ENCODE data around the gene PTH2. TPM values are rescaled to one million over a fixed set of nuclear protein-coding genes. Genes with fewer than 3 reads are reported as not detected.

Gene PTH2
- total RNA-seq, 4 donors from 2014 or later, result not detected

GRCh38 chr19:49417088-49417487, 6.2 kb downstream of the PTH2 start:
- peaks cover 0 to 97% of the 10 kb centered on the region in 2 donors for H3K27me3 ChIP-seq
- H3K4me3 ChIP-seq, result no peak overlapping the region
- H3K27ac ChIP-seq, result no peak overlapping the region
- WGBS, 2 donors, result 53 to 63% methylated on average over 2 to 5 of the region's 7 CpGs
- no peaks in the 10 kb centered on the region for H3K9me3 ChIP-seq
- no peak for DNase-seq (ENCODE audit: low spot score in 2 of 2)
- H3K36me3 ChIP-seq, result no peaks in the 10 kb centered on the region
- H3K4me1 ChIP-seq, result peaks cover 0 to 17% (median under 1%) of the 10 kb centered on the region in 4 donors
- TF ChIP-seq CTCF (IDR thresholded peaks at IDR 0.05) (no peak), POLR2A (IDR thresholded peaks at IDR 0.05) (no peak), EP300 (IDR thresholded peaks at IDR 0.05) (no peak)

- Histone ChIP-seq H3K27me3 (peaks cover 0 to 84% of the 10 kb centered on the region in 2 donors), H3K9me3 (no peaks in the 10 kb centered on the region), H3K27ac (no peak overlapping the region), H3K4me3 (no peak overlapping the region), H3K36me3 (no peaks in the 10 kb centered on the region), H3K4me1 (peaks cover 0 to 4% (median 0%) of the 10 kb centered on the region in 4 donors)
- DNase-seq (ENCODE audit: low spot score in 2 of 2), result no peak
- 75 to 78% methylated on average over 2 of the region's 2 CpGs for WGBS, 2 donors
- TF ChIP-seq CTCF (IDR thresholded peaks at IDR 0.05) (no peak), POLR2A (IDR thresholded peaks at IDR 0.05) (no peak), EP300 (IDR thresholded peaks at IDR 0.05) (no peak)
Measured at GRCh38 chr19:49415810-49416200, 7.4 kb downstream of the PTH2 start.

GRCh38 chr19:49415102-49415809, 8.0 kb downstream of the PTH2 start:
- no peak overlapping the region for H3K4me3 ChIP-seq
- DNase-seq (ENCODE audit: low spot score in 2 of 2), result no peak
- peaks cover 0 to 79% of the 10 kb centered on the region in 2 donors for H3K27me3 ChIP-seq
- 30 to 48% methylated on average over 9 to 15 of the region's 15 CpGs for WGBS, 2 donors
- no peaks in the 10 kb centered on the region for H3K9me3 ChIP-seq
- H3K36me3 ChIP-seq, result no peaks in the 10 kb centered on the region
- H3K4me1 ChIP-seq, result no peaks in the 10 kb centered on the region
- TF ChIP-seq CTCF (IDR thresholded peaks at IDR 0.05), result no peak
- no peak for TF ChIP-seq POLR2A (IDR thresholded peaks at IDR 0.05)
- TF ChIP-seq EP300 (IDR thresholded peaks at IDR 0.05), result no peak
- H3K27ac ChIP-seq, result no peak overlapping the region

GRCh38 chr19:49414256-49414655, 9.0 kb downstream of the PTH2 start:
- Histone ChIP-seq H3K9me3 (no peaks in the 10 kb centered on the region), H3K27ac (no peak overlapping the region), H3K36me3 (no peaks in the 10 kb centered on the region), H3K4me3 (no peak overlapping the region), H3K4me1 (peaks cover 0 to 9% (median 0%) of the 10 kb centered on the region in 4 donors), H3K27me3 (peaks cover 0 to 69% of the 10 kb centered on the region in 2 donors)
- no peak for TF ChIP-seq CTCF (IDR thresholded peaks at IDR 0.05)
- no peak for TF ChIP-seq POLR2A (IDR thresholded peaks at IDR 0.05)
- TF ChIP-seq EP300 (IDR thresholded peaks at IDR 0.05), result no peak
- WGBS, 2 donors, result 88 to 90% methylated on average over 3 of the region's 3 CpGs
- no peak for DNase-seq (ENCODE audit: low spot score in 2 of 2)

- Histone ChIP-seq H3K9me3 (no peaks in the 10 kb centered on the region), H3K27me3 (peaks cover 0 to 59% of the 10 kb centered on the region in 2 donors), H3K4me1 (peaks cover 0 to 12% (median 0%) of the 10 kb centered on the region in 4 donors), H3K36me3 (no peaks in the 10 kb centered on the region), H3K27ac (no peak overlapping the region), H3K4me3 (no peak overlapping the region)
- no peak for DNase-seq (ENCODE audit: low spot score in 2 of 2)
- TF ChIP-seq POLR2A (IDR thresholded peaks at IDR 0.05), result no peak
- no peak for TF ChIP-seq CTCF (IDR thresholded peaks at IDR 0.05)
- no peak for TF ChIP-seq EP300 (IDR thresholded peaks at IDR 0.05)
- WGBS, 2 donors, result 44 to 53% methylated on average over 8 to 9 of the region's 9 CpGs
Measured at GRCh38 chr19:49413348-49413747, 9.9 kb downstream of the PTH2 start.
